Activated naive CD8-positive, alpha-beta T cell (primary cell): ENCODE results near the gene PTCH1.

ENCODE experiments used
- H3K27ac Mint-ChIP-seq: one replicate; pipeline ENCODE4 v1.8.0; 2021; ENCODE audit warnings: mixed read lengths
- H3K27me3 Mint-ChIP-seq: one replicate; pipeline ENCODE4 v1.8.0; 2021; ENCODE audit warnings: mixed read lengths
- H3K36me3 Mint-ChIP-seq: one replicate; pipeline ENCODE4 v1.8.0; 2021; ENCODE audit warnings: mixed read lengths
- H3K4me1 Mint-ChIP-seq: one replicate; pipeline ENCODE4 v1.8.0; 2021; ENCODE audit warnings: low read depth, mixed read lengths
- H3K4me3 Mint-ChIP-seq: one replicate; pipeline ENCODE4 v1.8.0; 2021; ENCODE audit warnings: mild to moderate bottlenecking, mixed read lengths
- H3K9me3 Mint-ChIP-seq: one replicate; pipeline ENCODE4 v1.8.0; 2021; ENCODE audit warnings: low read depth, mixed read lengths

PTCH1 gene

DNA sequence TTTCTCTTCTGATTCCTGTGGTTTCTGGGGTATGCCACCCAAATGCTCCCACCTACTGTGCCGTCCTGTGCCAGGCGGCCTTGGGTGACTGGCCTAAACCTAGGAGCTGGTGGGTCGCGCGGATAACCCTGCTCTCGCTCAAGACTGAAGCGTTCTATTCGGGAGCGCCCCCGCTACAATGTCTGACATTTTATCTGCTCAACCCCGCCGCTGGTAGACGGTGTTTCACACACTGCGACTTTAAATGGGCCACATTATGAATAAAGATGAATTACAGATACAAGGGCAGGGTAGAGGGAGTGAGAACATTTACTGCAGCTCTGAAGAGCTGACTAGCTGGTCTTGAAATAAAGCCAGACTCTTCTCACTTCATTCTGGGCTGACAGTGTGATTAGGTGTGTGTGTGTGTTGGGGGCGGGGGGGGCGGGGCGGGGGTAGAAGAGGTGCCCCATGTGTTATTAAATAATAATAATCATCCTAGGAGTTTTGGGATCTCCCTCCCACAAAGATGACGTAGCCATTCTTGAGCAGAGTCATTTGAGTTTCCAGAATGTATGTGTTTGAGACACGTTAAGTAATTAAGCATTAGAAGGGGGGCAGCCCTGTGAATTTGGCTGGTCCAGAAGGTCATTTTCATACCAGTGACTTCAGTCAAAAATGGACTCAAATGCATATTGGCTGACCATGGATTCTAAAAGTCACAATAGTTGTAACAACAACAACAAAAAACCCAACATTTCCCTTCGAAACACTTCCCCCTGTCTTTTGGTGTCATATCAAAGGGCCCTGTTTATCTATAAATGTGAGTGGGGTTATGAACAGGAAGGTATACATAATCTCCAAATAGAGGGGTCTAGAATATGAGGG, 1.0 kb upstream of the PTCH1 start:
- Mint-ChIP-seq H3K4me1 (peaks cover 15% of the 10 kb centered on the region), H3K4me3 (peak overlapping the region; percentile 66), H3K27ac (no peak overlapping the region), H3K9me3 (no peaks in the 10 kb centered on the region), H3K27me3 (no peaks in the 10 kb centered on the region), H3K36me3 (no peaks in the 10 kb centered on the region)

DNA sequence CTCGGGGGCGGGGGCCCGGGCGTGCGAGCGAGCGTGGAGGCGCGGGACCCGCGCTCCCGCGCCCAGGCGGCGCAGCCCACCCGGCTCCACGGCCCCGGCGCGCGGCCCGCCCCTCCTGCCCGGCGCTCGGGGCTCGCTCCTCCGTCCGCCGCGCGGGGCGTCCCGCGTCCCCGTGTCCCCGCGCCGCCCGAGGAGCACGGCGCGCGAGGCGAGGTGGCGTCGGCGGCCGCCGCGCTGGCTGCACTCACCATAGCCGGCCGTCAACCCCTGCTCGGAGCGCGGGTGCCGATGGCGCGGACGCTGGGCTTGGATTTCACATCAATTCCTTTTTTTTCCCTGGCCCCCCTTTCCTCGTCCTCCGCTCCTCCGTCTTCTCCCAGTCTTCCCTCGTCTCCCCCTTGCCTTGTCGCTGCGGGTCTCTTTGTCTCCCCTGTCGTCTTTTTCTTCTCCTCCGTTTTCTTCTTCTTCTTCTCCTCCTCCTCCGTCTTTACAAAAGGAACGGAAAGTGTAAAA, 494 bp downstream of the PTCH1 start:
- no peaks in the 10 kb centered on the region for H3K36me3 Mint-ChIP-seq
- no peaks in the 10 kb centered on the region for H3K27me3 Mint-ChIP-seq
- peak overlapping the region; percentile 30 for H3K27ac Mint-ChIP-seq
- peak overlapping the region; percentile 92 for H3K4me3 Mint-ChIP-seq
- H3K9me3 Mint-ChIP-seq = no peaks in the 10 kb centered on the region
- peaks cover 27% of the 10 kb centered on the region for H3K4me1 Mint-ChIP-seq

DNA sequence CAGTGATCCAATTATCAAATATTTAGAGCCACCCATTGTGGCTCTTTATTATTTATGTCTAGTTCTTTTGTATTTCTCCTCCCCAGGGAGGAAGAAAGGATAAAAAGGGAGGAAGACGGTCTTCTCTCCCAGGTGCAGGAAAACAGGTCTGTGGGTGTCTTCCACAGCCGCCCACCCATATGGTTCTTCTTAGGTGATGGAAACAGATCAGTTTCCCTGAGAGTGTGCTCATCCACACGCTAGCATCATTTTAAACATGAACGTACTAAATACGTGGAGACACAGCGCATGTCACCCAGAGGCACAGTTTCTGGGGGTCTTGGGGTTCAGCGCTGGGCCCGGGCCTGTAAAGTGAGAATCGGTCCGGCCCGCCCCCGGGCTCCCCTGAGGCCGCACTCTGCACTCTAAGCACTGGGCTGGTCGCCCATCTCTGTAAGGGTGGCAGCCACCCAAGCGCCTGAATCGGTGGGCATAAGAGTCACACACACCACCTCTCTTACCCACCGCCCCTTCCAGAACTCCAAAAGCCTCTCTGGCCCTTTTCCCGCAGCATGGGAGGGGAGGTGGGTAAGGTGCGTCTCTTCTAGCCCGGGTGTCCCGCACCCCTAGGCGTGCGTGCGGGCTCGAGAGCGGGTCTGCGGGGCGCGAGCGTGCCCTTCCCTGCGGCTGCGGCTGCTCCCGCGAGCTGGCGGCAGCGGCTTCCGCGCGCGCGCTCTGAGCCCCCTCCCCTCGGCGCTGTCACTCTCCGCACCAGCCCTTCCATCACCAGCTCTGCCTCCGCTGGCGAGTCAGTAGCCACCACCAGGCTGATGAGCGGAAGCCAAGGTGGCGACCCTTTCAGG, 1.3 kb downstream of the PTCH1 start:
- Mint-ChIP-seq H3K27me3 (no peaks in the 10 kb centered on the region), H3K4me1 (peaks cover 27% of the 10 kb centered on the region)

DNA sequence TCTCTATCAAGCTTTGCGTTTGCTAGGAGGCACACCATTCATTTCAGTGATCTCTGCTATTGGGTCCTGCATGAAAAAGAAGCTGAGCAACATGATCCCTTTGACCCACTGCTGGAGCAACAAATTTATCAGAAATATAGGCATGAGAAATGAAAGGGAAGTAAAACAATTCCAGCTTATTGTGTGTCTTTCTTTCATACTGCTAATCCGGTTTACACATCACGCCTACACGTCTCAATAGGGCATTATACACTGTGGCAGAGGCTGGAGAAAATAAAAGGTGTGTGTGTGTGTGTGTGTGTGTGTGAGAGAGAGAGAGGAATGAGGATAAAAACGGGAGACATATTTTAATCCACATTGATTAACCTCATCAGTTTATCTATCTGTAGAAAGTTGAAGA, 2.4 kb downstream of the PTCH1 start:
- Mint-ChIP-seq H3K27ac (no peak overlapping the region), H3K4me1 (peaks cover 34% of the 10 kb centered on the region)

More for the DNA sequence above, 1.3 kb downstream of the PTCH1 start:
- H3K27ac Mint-ChIP-seq = peak overlapping the region; percentile 28
- H3K4me3 Mint-ChIP-seq = peak overlapping the region; percentile 68
- H3K36me3 Mint-ChIP-seq = no peaks in the 10 kb centered on the region
- H3K9me3 Mint-ChIP-seq = no peaks in the 10 kb centered on the region

DNA sequence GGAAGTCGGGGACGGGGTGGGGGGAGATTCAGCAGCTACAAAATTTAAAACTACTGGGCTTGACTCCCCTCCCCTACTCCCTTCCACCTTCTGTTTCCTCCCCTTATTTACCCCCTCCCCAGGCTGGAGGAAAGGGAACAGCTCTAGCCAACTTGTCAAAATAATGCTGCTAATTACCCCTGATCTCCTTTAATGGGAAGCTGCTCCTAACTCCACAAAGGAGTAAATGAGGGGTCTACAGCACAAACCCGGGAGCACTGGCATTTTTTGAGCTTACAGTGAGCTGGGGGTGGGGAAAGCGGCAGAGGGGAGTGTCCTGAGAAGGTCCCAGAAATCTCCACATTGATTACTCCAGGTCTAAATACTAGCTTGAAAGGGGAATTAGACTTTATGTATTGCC, 3.1 kb downstream of the PTCH1 start:
- no peaks in the 10 kb centered on the region for H3K9me3 Mint-ChIP-seq
- no peak overlapping the region for H3K27ac Mint-ChIP-seq
- no peaks in the 10 kb centered on the region for H3K27me3 Mint-ChIP-seq
- no peaks in the 10 kb centered on the region for H3K36me3 Mint-ChIP-seq
- H3K4me3 Mint-ChIP-seq = no peak overlapping the region
- peaks cover 37% of the 10 kb centered on the region for H3K4me1 Mint-ChIP-seq

More for the DNA sequence above, 2.4 kb downstream of the PTCH1 start:
- Mint-ChIP-seq H3K4me3 (peak overlapping the region; percentile 2), H3K36me3 (no peaks in the 10 kb centered on the region), H3K9me3 (no peaks in the 10 kb centered on the region), H3K27me3 (no peaks in the 10 kb centered on the region)

DNA sequence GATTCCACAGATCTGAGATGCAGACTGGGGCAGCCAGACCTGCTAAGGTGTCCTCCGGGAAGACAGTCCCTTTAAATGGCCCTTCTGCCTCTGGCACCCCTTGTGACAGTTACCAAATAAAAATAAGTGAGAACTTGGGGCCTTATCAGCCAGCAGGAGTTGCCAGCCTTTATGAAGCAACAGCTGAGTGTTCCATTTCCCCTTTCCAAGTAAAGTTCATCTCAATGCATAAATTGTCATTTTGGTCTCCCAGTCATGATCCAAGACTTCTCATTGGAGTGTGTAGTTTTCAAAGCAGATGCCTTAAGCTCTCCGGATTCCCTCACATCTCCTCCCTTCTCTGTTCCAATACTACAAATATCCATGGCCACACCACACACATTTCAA, 4.1 kb downstream of the PTCH1 start:
- peaks cover 39% of the 10 kb centered on the region for H3K4me1 Mint-ChIP-seq
- no peaks in the 10 kb centered on the region for H3K27me3 Mint-ChIP-seq
- no peaks in the 10 kb centered on the region for H3K36me3 Mint-ChIP-seq
- peak overlapping the region; percentile 92 for H3K4me3 Mint-ChIP-seq
- peak overlapping the region; percentile 25 for H3K27ac Mint-ChIP-seq
- no peaks in the 10 kb centered on the region for H3K9me3 Mint-ChIP-seq

DNA sequence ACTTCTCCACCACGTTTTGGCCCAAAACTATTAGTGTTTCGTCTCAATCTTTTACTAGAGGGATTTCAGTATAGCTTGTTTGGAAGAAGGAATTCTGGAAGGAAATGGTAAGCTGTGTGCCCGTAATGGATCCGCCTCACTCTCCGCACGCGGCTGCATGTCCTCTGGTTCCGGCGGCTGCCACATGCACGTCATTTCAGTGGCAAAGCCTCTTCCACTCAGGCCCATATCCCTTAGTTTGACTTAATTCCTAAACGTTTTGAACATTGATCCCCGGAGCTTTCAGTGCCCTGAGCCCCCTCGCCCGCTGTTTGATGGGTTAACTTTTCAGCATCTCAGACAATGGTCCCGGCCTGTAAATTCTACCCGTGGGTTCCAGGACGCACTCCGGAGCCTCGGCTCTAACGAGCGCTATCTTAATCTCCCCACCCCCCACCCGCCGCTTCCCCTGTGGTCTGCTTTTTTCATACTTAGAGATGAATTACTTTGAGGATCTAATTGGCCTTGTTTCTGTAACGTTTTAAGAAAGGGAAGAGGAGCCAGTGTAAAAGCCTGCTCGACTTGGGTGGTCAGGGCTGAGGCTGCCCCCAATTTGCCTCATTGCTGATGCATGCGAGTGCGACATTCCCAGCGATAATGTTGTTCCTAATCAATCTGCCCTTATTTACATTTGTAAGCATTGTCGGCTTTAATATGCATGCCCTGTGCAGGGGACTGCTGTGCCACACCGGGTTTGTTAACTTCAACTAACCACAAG, 4.6 kb downstream of the PTCH1 start:
- no peaks in the 10 kb centered on the region for H3K27me3 Mint-ChIP-seq
- peak overlapping the region; percentile 90 for H3K27ac Mint-ChIP-seq
- peak overlapping the region; percentile 92 for H3K4me3 Mint-ChIP-seq
- H3K36me3 Mint-ChIP-seq = no peaks in the 10 kb centered on the region
- H3K9me3 Mint-ChIP-seq = no peaks in the 10 kb centered on the region
- H3K4me1 Mint-ChIP-seq = peaks cover 41% of the 10 kb centered on the region

DNA sequence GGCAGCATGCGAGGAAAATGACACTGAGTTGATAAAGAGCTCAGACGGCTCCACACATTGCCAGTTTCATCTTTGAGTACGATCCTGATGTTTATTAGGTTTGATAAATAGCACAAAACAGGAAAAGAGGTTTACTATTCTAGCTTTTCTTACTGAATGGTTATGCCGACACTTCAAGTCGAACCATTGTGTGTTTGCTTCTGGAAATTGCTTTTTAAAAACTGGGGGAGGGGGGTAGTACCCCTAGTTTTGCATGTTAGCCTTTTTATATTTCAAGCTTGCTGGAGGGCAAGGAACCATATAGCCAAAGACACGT, 5.2 kb downstream of the PTCH1 start:
- peak overlapping the region; percentile 92 for H3K4me3 Mint-ChIP-seq
- no peaks in the 10 kb centered on the region for H3K36me3 Mint-ChIP-seq
- H3K27ac Mint-ChIP-seq = peak overlapping the region; percentile 90
- no peaks in the 10 kb centered on the region for H3K9me3 Mint-ChIP-seq
- H3K27me3 Mint-ChIP-seq = no peaks in the 10 kb centered on the region
- peaks cover 39% of the 10 kb centered on the region for H3K4me1 Mint-ChIP-seq

DNA sequence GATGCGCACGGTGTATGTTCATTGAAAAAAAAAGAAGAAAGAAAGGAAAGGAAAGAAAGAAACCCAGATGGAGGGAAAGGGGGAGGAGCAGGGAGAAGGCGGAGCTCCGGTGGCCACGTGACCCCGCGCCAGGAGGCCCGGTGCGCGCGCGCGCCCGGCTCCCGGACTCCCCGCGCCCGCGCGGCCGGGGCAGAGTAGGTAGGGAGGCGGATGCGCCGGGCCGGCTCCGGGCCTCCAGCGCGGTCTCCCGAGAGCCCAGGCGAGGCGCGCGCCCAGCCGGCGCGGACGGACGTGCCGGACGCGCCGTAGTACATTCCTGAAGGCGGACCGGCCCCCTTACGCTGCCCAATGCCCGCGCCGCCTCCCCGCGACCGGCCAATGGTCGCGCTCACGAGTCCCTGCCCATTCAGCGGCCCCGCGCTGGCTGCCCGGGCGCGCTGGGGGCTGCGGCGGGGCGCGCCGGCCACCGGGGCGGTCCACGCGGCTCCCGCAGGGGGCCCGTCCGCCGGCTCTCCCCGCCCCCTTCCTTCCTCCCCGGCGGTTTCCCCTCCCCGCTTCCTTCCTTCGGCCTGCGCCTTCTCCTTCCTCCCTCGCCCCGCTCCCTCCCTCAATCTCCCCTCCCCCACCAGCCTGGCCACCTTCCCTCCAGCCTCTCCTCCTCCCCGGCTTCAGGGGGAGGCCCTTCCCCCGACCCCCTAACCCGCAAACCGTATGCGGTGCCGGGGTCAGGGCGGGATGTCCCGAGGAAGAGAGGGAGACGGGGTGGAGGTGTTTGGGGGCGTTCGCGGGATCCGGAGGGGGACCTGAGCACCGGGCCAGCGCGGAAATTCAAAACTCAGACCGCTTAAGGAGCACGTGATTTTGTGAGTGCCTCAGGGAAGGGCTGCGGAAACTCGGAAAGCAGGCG, 5.8 kb downstream of the PTCH1 start:
- Mint-ChIP-seq H3K36me3 (no peaks in the 10 kb centered on the region), H3K27ac (peak overlapping the region; percentile 90), H3K4me3 (peak overlapping the region; percentile 92), H3K9me3 (no peaks in the 10 kb centered on the region), H3K4me1 (peaks cover 37% of the 10 kb centered on the region), H3K27me3 (no peaks in the 10 kb centered on the region)

DNA sequence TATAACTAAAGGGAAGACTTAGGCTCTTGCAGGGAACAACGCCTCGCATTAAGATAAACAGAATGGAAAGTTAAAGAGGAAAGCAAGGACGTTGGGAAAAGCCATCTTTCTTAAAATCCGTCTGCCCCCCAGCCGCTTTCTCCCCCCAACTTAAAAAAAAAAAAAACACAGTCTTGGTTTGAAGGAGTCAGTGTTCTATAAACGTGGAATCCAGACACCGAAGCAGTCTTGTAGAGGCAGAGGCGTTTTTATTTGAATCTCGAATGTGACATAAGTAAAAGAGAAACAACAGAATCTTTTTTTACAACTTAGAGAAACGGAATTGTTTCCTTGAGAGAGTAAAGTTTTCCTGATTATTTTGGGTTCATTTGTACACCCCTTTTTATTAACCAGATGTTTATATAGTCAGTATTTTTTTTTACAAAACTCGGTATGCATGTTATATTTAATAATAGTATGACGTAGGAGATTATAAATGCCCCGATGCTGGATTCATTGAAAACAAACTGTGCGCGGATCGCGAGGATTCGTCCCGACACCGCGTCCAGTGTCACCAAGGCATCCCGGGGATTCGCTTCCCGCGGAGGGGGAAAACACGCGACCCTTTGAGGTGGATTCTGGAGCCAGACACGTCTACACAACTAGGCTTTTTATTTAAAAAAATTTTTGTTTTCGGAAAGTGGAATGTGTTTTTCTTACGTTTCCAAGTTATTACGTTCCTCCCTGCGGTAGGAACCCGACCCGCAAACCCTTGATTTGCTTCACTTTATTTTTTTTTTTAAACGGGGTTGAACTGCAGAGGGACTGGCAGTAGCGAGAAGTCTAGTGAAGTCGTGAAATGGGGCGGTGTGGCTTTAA, 6.7 kb downstream of the PTCH1 start:
- H3K27me3 Mint-ChIP-seq = no peaks in the 10 kb centered on the region
- peak overlapping the region; percentile 79 for H3K27ac Mint-ChIP-seq
- no peaks in the 10 kb centered on the region for H3K36me3 Mint-ChIP-seq

DNA sequence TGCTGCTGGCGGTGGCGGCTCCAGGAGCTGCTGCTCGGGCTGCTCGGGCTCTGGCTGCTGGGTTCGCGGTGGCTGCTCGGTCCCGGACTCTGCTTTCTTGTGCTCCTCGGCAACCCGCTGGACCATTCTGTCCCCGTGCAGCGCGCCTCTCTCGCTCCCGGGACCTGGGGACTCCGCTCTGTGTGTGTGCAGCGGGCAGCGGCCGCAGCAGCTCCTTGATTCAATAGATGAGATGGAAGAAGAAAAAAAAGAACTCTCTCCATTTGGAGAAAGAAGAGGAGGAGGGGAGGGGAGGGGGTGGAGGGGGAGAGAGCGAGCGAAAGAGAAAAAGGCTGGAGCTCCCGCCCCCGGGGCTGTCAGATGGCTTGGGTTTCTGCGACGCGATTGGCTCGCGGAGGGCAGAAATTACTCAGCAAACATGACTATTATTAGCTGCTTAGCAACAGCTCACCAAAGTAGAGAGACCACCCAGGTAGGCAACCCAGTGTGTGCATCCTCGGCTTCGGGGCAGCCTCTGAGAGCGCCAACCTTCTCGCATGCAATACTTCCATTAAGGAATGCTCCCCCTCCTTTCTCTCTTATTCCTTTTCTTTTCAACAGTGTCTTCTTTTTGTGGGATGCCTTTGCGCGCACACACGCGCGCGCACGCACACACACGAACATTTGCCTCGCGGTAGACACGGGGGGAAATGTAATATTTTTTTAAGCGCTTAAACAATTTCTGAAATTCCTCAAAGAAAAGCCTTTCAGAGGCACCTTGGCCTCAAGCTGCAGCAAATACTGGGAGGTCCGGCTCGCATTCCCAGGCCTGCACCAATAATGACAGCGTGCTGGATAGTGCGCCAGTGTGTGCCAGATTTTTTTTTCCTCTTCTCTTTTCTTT, 7.6 kb downstream of the PTCH1 start:
- no peaks in the 10 kb centered on the region for H3K27me3 Mint-ChIP-seq
- H3K36me3 Mint-ChIP-seq = no peaks in the 10 kb centered on the region
- H3K4me3 Mint-ChIP-seq = peak overlapping the region; percentile 86
- H3K9me3 Mint-ChIP-seq = no peaks in the 10 kb centered on the region
- peaks cover 43% of the 10 kb centered on the region for H3K4me1 Mint-ChIP-seq
- peak overlapping the region; percentile 46 for H3K27ac Mint-ChIP-seq

More for the DNA sequence above, 6.7 kb downstream of the PTCH1 start:
- Mint-ChIP-seq H3K4me1 (peaks cover 39% of the 10 kb centered on the region), H3K9me3 (no peaks in the 10 kb centered on the region), H3K4me3 (peak overlapping the region; percentile 86)

DNA sequence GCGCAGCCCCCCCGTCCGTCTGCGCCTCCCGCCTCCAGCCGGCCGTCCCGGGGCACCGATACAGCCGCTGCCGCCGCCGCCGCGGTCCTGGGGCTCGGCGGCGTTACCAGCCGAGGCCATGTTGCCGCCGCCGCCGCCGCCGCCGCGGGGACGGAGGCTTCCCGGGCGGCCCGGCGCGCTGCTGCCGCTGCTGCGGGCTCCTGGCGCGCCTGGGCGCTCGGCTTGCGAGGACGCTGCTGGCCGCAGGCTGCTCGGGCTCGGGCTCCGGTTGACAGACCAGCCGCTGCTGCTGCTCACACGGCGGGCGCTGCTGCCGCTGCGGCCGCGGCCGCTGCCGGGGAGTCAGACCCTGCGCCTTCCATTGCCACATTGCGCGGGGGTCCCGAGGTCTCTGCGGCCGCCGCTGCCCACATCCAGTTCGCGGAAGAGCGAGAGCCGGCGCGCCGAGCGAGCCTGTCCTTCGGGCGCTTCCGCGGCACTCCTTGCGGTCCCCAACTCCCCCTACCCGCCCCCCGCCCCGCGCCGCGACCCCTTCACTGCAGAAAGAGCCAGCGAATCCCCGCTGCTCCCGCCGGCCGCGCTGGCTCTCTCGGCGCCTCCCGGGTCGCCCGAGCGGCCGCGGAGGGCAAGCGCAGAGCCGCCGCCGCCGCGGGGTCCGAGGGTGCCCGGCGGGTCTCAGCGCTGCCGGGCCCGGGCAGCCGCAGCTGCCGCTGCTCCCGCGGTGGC, 8.4 kb downstream of the PTCH1 start:
- H3K4me1 Mint-ChIP-seq = peaks cover 47% of the 10 kb centered on the region
- H3K27ac Mint-ChIP-seq = no peak overlapping the region
- no peaks in the 10 kb centered on the region for H3K27me3 Mint-ChIP-seq
- H3K4me3 Mint-ChIP-seq = peak overlapping the region; percentile 99
- no peaks in the 10 kb centered on the region for H3K9me3 Mint-ChIP-seq
- H3K36me3 Mint-ChIP-seq = no peaks in the 10 kb centered on the region
